Panc1 (cell line): Measurements from ENCODE around the gene PPP1CC. TPM values are rescaled to one million over a fixed set of nuclear protein-coding genes. Genes with fewer than 3 reads are reported as not detected.

ENCODE experiments used
- ATAC-seq: fragments of 200-7000 bp; cut with Tn5 transposase; 2 replicates; pipeline ENCODE4 v1.9.1; 2020; ENCODE audit warnings: mild to moderate bottlenecking, moderate library complexity
- BruUV-seq: library from RNA; stranded (reverse); fragments of 400-500 nt; replicated peaks from 2 replicates; lab custom pipeline; 2021; lab: Mats Ljungman, UMichigan
- CTCF ChIA-PET: fragments of 300-600 bp; sonication (Branson Sonifier 250); formaldehyde crosslinking; loops from one replicate; lab custom pipeline; 2022; ENCODE audit warnings: antibody characterized with exemption; lab: Charles Lee
- POLR2A ChIA-PET: fragments of 300-600 bp; sonication (Branson Sonifier 250); formaldehyde crosslinking; loops from one replicate; lab custom pipeline; 2022; ENCODE audit warnings: antibody characterized with exemption; lab: Charles Lee
- DNase-seq: peaks from one replicate; pipeline ENCODE4 v3.0.0-alpha.2; 2010; ENCODE audit warnings: low read depth, low spot score
- H3K27ac ChIP-seq: 2 replicates; pipeline ENCODE4 v1.5.1; 2011; ENCODE audit warnings: mild to moderate bottlenecking, low read length, inconsistent platforms
- H3K27me3 ChIP-seq: fragments of 200-500 bp; sonication (Bioruptor generic); 2 replicates; pipeline ENCODE4 v1.6.0; 2014; ENCODE audit warnings: low read length, inconsistent platforms; ENCODE audit not compliant: control insufficient read depth, insufficient read depth
- H3K36me3 ChIP-seq: fragments of 200-500 bp; sonication (Bioruptor generic); 2 replicates; pipeline ENCODE4 v1.5.1; 2014; ENCODE audit warnings: inconsistent platforms, mild to moderate bottlenecking, low read length, moderate library complexity; ENCODE audit not compliant: control insufficient read depth, insufficient read depth
- H3K4me1 ChIP-seq: 2 replicates; pipeline ENCODE4 v1.5.1; 2011; ENCODE audit warnings: inconsistent platforms, mild to moderate bottlenecking, low read length, moderate library complexity; ENCODE audit not compliant: control insufficient read depth, insufficient read depth
- H3K4me3 ChIP-seq, 2 experiments: 2 replicates each; pipeline ENCODE4 v1.5.1; 2011 to 2012; ENCODE audit warnings: low read depth in 2 of 2, low read length in 2 of 2, mild to moderate bottlenecking in 2 of 2, inconsistent platforms in 1 of 2, moderate library complexity in 1 of 2
- H3K9me3 ChIP-seq: fragments of 200-500 bp; sonication (Bioruptor generic); 2 replicates; pipeline ENCODE4 v1.5.1; 2014; ENCODE audit warnings: low read depth, mild to moderate bottlenecking, inconsistent platforms, low read length, moderate library complexity; ENCODE audit not compliant: control insufficient read depth, insufficient read depth
- POLR2AphosphoS5 ChIP-seq: IDR thresholded peaks from 2 replicates; pipeline ENCODE4 v1.6.1; 2012; ENCODE audit warnings: mild to moderate bottlenecking, low read depth, low read length, moderate library complexity
- SIN3A ChIP-seq: IDR thresholded peaks from 2 replicates; pipeline ENCODE4 v1.6.1; 2012; ENCODE audit warnings: low read depth, mild to moderate bottlenecking, low read length, moderate library complexity, borderline replicate concordance; ENCODE audit not compliant: insufficient read depth
- TCF7L2 ChIP-seq: IDR thresholded peaks from 2 replicates; pipeline ENCODE4 v1.6.1; 2011; ENCODE audit warnings: mild to moderate bottlenecking, low read depth, low read length, inconsistent platforms
- in situ Hi-C: cut with HindIII; loops from 2 replicates; pipeline ENCODE4 v1.10.0; 2016; ENCODE audit warnings: low sequenced_read_pairs, low pct_unique_long_range_greater_than_20kb
- intact Hi-C: fragments of 100-400 bp; cut with micrococcal nuclease; formaldehyde crosslinking; loops from one replicate; pipeline ENCODE4 v1.10.0; 2022; ENCODE audit not compliant: unreplicated experiment
- total RNA-seq: library from RNA; stranded (reverse); gene quantifications from one replicate; pipeline ENCODE4 v1.2.1, GENCODE V29; 2021; ENCODE audit not compliant: unreplicated experiment
- TF ChIP-seq, protein P1 (sequence below): fragments of 450-650 bp; IDR thresholded peaks from 2 replicates; pipeline ENCODE4 v1.5.1; 2017; ENCODE audit warnings: mild to moderate bottlenecking
- TF ChIP-seq, protein P2 (sequence below), 2 experiments: IDR thresholded peaks; 2 replicates each; pipeline ENCODE4 v1.6.1; 2011 to 2012; ENCODE audit warnings: low read depth in 2 of 2, control low read depth in 1 of 2, low read length in 1 of 2, mild to moderate bottlenecking in 1 of 2, moderate library complexity in 1 of 2; ENCODE audit not compliant: insufficient read depth in 1 of 2

Gene PPP1CC
- total RNA-seq, 1 experiment from 2014 or later = 219 TPM

DNA sequence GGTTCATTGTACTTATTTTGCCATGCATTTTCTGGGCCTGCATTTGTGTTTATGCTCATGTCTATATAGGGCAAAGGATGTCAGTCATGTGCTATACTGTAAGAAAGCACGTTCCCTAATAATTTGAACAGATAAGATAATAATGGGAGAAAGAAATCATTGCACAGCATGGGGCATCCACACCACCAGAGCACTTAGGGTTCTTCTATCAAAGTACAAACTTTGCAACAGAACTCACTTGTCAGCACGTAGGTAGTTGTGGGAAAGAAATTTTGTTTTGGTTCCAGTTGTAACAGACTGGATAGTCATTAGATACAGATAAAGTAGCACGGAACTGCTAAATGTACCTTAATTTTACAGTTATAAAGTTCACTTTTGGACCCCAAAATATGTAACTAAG, 10.1 kb downstream of the PPP1CC start:
- no peaks in the 10 kb centered on the region for H3K27me3 ChIP-seq
- H3K4me3 ChIP-seq = no peak overlapping the region
- DNase-seq (no peak), ATAC-seq (no peak)
- H3K4me1 ChIP-seq = peaks cover 21% of the 10 kb centered on the region
- TF ChIP-seq TCF7L2 = no peak
- TF ChIP-seq, protein P1, sequence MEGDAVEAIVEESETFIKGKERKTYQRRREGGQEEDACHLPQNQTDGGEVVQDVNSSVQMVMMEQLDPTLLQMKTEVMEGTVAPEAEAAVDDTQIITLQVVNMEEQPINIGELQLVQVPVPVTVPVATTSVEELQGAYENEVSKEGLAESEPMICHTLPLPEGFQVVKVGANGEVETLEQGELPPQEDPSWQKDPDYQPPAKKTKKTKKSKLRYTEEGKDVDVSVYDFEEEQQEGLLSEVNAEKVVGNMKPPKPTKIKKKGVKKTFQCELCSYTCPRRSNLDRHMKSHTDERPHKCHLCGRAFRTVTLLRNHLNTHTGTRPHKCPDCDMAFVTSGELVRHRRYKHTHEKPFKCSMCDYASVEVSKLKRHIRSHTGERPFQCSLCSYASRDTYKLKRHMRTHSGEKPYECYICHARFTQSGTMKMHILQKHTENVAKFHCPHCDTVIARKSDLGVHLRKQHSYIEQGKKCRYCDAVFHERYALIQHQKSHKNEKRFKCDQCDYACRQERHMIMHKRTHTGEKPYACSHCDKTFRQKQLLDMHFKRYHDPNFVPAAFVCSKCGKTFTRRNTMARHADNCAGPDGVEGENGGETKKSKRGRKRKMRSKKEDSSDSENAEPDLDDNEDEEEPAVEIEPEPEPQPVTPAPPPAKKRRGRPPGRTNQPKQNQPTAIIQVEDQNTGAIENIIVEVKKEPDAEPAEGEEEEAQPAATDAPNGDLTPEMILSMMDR = no peak
- TF ChIP-seq POLR2AphosphoS5 = no peak
- TF ChIP-seq, protein P2, sequence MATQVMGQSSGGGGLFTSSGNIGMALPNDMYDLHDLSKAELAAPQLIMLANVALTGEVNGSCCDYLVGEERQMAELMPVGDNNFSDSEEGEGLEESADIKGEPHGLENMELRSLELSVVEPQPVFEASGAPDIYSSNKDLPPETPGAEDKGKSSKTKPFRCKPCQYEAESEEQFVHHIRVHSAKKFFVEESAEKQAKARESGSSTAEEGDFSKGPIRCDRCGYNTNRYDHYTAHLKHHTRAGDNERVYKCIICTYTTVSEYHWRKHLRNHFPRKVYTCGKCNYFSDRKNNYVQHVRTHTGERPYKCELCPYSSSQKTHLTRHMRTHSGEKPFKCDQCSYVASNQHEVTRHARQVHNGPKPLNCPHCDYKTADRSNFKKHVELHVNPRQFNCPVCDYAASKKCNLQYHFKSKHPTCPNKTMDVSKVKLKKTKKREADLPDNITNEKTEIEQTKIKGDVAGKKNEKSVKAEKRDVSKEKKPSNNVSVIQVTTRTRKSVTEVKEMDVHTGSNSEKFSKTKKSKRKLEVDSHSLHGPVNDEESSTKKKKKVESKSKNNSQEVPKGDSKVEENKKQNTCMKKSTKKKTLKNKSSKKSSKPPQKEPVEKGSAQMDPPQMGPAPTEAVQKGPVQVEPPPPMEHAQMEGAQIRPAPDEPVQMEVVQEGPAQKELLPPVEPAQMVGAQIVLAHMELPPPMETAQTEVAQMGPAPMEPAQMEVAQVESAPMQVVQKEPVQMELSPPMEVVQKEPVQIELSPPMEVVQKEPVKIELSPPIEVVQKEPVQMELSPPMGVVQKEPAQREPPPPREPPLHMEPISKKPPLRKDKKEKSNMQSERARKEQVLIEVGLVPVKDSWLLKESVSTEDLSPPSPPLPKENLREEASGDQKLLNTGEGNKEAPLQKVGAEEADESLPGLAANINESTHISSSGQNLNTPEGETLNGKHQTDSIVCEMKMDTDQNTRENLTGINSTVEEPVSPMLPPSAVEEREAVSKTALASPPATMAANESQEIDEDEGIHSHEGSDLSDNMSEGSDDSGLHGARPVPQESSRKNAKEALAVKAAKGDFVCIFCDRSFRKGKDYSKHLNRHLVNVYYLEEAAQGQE (IDR thresholded peaks at IDR 0.05; ENCODE audit: insufficient read depth in 1 of 2, low read depth in 2 of 2, low read length in 1 of 2) = no peak
- no peak for TF ChIP-seq SIN3A
- intact Hi-C loops = no loop called here
- POLR2A ChIA-PET = no interaction called here
- H3K36me3 ChIP-seq = peaks cover 24% of the 10 kb centered on the region
- BruUV-seq = no TSS peak
- no peaks in the 10 kb centered on the region for H3K9me3 ChIP-seq
- H3K27ac ChIP-seq = no peak overlapping the region; the same call in 1 of the 2 replicates
- in situ Hi-C loops = no loop called here
- CTCF ChIA-PET = no interaction called here

DNA sequence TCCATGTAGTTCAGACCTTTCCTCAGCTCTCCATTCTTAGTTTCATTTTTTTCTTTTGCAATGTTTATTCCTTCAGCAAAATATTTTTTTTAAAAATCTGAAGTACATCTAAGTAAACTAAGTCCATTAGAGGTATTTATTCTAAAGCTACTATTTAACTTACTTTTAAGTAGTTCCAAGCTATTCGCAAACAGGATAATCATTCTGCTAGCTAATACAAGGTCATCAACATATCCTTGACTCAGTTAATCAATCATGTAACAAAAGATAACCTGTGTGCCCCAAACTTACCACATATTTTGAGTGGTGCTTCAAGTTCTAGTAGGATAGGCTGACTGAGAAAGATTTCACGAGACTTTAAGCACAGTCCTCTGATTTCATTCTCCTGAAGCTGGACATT, 11.2 kb downstream of the PPP1CC start:
- ChIA-PET CTCF (no interaction called here), POLR2A (no interaction called here)
- ATAC-seq (no peak), DNase-seq (no peak)
- peaks cover 26% of the 10 kb centered on the region for H3K36me3 ChIP-seq
- in situ Hi-C loops = no loop called here
- H3K4me1 ChIP-seq = peaks cover 19% of the 10 kb centered on the region
- no peak overlapping the region for H3K4me3 ChIP-seq
- TF ChIP-seq POLR2AphosphoS5 = no peak
- no peak for TF ChIP-seq TCF7L2
- TF ChIP-seq, protein P1 = no peak
- TF ChIP-seq SIN3A = no peak
- no peaks in the 10 kb centered on the region for H3K27me3 ChIP-seq
- no peaks in the 10 kb centered on the region for H3K9me3 ChIP-seq
- intact Hi-C loops = no loop called here
- H3K27ac ChIP-seq = no peak overlapping the region
- BruUV-seq = no TSS peak
